HG02610 (cell line): ENCODE measurements around the gene MED13L.

Source experiments
- ATAC-seq: cut with Tn5 transposase; IDR thresholded peaks from one replicate; pipeline ENCODE4 v1.9.1; 2021; ENCODE audit warnings: mild to moderate bottlenecking, moderate library complexity; ENCODE audit not compliant: unreplicated experiment

Gene MED13L

GRCh38 chr12:115926037-115926670 lies 351.3 kb downstream of the MED13L start:
- ATAC-seq, result no peak

- ATAC-seq, result no peak
Observed at GRCh38 chr12:115923851-115924250, 353.6 kb downstream of the MED13L start.

DNA sequence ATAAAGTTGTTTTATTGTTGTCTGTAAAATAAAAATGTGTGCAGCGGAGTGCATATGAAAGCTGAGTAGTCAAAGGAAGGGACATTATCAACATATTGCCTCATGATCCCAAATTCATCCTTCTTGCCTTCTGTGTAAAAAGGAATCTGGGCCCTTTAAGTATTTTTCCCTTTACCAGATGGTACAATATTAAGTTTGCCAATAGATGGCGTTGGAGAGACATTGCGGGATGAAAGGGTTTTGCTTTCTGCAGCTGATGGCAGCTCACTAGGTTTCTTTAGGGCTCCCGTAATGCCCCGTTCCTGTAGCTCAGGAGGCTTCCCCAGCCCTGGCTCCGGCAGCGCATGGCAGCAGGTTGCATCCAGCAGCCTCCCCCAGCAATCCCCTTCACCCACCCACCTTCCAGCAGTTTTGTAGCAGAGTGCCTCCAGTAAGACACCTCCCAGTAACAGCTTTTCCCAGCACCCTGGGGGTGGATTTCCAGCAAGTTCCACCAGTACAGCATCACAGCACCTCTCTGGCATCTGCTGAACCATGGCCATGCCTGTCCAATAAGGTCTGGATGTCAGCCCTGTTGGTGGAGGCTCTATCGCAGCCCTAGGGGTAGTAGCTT lies 354.4 kb downstream of the MED13L start:
- no peak for ATAC-seq

DNA sequence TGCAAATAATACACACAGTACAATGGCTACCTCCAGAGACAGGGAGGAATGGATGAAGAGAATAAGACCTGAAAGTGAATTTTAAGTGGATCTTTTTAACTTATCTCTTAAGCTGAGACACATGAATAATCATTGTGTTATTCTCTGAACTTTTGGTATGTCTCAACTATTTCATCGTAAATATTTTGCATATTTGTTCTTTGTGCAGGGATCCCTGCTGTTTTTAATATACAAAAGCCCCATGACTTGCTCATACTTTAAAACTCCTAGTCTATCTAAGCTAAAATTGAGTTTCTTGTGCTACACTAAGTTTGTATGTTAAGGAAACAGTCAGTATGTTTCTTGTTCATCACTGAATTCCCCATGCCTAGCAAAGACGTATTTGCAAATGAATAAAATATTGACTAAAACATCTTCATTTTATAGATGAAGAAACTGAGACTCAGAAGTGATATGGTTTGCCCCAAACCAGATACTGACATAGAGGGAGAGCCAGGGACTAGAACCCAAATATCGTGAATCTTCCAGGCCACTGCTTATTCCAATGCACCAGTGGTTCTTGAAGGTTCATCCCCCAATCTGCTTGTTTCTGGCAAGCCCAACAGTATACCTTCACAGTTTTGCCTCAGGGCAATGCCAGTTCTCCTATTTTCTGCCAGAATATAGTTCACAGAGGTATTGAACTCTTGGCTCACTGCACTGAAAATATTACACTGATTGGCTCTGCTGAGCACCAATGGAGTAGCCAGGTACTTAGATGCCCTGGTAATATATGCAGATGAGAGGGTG lies 356.9 kb downstream of the MED13L start:
- no peak for ATAC-seq

DNA sequence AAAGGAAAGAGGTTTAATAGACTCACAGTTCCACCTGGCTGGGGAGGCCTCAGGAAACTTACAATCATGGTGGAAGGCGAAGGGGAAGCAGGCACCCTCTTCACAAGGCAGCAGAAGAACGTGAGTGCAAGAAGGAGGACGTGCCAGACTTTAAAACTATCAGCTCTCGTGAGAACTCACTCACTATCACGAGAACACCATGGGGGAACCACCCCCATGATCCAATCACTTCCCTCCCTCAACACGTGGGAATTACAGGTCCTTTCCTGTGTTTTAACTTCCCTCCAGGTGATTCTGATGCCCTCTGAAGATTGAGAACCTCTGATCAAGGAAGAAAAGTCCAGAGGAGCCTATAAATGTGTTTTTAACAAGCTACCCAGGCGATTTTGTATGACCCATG lies 358.7 kb downstream of the MED13L start:
- ATAC-seq, result no peak

DNA sequence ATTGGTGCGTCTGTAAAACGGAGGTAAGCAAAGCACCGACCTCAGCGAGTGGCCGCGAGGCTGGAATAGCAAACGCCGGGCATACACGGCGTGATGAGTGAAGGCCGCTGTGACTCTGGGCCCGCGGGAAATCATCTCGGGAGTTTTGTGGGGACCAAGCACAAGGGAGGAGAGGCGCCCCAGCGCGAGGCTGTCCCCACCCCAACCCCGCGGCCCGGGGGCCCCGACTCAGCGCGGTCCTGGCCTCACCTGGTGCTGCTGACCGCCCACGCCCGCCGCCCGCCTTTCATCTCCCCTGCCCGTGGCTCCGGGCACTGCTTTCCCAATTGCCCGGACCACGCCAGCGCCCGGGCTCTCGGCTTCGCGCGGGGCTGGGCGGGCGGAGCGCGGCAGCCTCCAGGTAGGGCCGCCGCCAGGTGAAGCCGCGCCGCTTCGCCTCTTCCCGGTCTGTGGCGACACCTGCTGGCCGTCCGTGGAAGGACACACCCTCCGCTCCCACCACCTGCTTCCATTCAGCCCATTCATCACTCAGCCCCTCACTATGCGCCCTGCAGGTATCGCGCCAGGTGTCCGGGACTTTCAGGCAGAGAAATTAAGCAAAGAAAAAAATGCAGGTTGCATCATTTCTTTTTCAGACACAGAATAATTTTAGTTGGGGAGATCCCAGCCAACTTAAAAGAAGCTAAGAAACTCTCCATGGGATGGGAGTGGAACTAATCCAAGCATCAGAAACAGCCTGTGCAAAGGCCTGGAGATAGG lies 360.4 kb downstream of the MED13L start:
- peak; percentile 63 for ATAC-seq

DNA sequence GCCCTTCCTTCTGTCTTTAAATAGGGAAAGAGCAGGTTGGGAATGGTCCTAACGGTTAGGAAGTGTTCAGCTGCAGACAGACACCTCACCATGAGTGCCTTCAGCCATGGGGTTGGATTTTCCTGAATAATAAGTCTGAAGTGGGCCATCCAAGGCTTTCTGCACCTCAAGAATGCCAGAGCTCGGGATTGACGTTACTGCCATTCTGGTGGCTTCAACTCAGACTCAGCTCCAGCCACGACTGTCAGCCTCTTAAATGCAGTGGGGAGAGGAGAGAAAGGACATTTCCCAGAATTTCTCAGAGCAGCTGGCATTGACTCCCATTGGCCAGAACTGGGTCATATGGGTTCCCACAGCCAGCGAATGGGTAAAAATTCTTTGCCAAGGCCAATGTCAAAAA lies 363.4 kb downstream of the MED13L start:
- no peak for ATAC-seq

DNA sequence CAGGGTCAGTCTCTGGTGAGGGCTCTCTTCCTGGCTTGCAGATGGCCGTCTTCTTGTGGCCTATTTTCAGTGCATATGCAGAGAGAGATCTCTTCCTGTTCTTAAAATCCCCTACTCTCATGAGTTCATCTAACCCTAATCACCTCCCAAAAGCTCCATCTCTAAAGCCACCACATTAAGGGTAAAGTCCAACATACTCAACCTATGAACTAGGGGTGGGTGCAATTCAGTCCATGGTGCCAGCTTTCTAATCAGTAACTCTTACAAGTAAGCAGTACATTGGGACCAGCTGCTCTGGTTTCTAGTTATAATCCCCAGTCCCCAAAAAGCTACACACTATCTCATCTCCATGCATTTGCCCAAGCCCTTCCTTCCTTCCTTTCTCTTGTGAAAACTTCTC lies 365.1 kb downstream of the MED13L start:
- no peak for ATAC-seq

- ATAC-seq, result no peak
Observed at GRCh38 chr12:115911360-115911759, 366.1 kb downstream of the MED13L start.

DNA sequence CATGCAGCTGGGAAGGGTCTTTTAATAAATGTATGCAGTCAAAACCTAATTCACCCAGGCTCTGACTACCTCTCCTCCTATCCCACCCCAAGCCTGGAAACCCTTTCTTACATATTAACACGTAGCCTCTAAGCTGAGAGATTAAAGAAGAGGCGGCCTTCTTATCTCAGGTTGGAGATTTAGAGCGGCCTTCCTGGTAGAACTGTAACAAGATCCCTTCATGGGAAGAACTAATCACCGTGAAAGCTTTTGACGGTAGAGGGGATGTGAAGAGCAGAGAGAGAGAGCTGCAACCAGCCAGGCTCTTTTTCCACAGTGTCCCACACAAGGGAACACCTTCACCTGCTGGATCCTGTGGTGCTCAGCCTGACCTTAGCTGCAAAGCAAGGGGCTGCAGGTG lies 367.4 kb downstream of the MED13L start:
- no peak for ATAC-seq
